ENCODE data around the gene ZNF749.
A peak's percentile ranks its signal among the peaks of the same experiment; 100 is the strongest.

Gene ZNF749

GRCh38 chr19:57406516-57407123 lies 28.5 kb upstream of the ZNF749 start:
- no peak overlapping the region for H3K4me3 ChIP-seq (ENCODE audit: low read depth, low read length)

DNA sequence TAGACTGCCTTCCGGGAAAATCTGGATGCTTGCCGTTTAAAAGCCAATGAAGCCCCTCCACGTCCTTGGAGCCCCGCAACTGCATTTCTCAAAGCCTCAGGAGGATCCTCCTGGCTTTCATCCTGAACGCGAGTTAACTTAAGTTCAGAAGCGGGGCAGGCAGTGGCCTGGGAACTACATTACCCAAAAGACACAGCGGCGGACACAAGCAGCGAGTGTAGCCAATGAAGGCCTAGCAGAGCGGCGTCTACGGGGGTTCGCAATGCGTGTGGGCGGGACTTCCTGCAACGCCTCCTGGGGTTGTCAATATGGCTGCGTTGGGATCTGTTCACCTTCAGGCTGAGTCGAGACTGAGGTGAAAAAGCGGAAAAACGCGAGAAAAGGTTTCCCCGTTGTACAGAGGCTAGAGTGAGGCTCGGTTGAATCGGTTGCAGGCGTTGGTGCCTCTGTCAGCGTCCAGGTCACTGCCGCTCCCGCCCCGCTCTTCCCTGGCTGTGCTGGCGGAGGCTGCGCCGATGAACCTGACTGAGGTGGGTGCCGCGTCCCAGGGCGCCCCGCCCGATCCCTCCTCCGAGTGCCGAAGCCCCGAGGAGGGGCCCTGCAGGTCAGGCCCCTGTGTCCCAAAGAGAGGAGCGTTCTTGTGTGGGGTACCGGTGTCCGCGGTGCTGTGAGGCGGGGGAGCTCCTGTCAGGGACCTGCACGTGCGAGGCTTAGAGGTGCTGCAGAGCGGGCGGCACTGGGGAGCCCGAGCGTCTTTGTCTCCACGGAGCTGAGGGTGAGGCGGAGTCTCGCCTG lies 24.1 kb upstream of the ZNF749 start, which contains the start of gene ZNF17:
Gene ZNF17 (plus strand): TSS at position 285 of the 795 bp plus-strand sequence. CDS start 2,455 bp downstream, outside the sequence.
- TF ChIP-seq CTCF (IDR thresholded peaks at IDR 0.05; ENCODE audit: borderline replicate concordance, insufficient read depth, low read depth, low read length) = no peak

More at GRCh38 chr19:57406516-57407123, 28.5 kb upstream of the ZNF749 start:
- peak; percentile 71 for TF ChIP-seq CTCF (IDR thresholded peaks at IDR 0.05; ENCODE audit: borderline replicate concordance, insufficient read depth, low read depth, low read length)

DNA sequence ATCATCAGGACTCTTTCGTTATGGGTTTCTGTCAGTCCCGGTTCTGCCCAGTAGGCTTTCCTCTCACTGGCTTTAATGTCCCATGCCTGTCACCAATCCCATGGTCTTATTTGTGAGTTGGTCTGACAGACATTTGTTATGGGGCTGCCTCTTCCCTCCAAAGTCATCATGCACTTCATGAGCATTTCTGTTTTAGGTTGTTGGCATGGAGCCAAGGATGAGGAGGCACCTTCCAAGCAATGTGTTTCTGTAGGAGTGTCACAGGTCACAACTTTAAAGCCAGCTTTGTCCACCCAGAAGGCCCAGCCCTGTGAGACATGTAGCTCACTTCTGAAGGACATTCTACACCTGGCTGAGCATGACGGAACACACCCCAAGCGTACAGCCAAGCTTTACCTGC lies 15.7 kb upstream of the ZNF749 start:
- TF ChIP-seq CTCF (IDR thresholded peaks at IDR 0.05; ENCODE audit: borderline replicate concordance, insufficient read depth, low read depth, low read length) = no peak

More for the DNA sequence above, 24.1 kb upstream of the ZNF749 start, which contains the start of gene ZNF17:
- H3K4me3 ChIP-seq (ENCODE audit: low read depth, low read length) = peak within 1 kb of the TSS; percentile 71

GRCh38 chr19:57421037-57421436 lies 14.1 kb upstream of the ZNF749 start:
- no peak overlapping the region for H3K4me3 ChIP-seq (ENCODE audit: low read depth, low read length)
- no peak for TF ChIP-seq CTCF (IDR thresholded peaks at IDR 0.05; ENCODE audit: borderline replicate concordance, insufficient read depth, low read depth, low read length)

More for the DNA sequence above, 15.7 kb upstream of the ZNF749 start:
- no peak overlapping the region for H3K4me3 ChIP-seq (ENCODE audit: low read depth, low read length)

DNA sequence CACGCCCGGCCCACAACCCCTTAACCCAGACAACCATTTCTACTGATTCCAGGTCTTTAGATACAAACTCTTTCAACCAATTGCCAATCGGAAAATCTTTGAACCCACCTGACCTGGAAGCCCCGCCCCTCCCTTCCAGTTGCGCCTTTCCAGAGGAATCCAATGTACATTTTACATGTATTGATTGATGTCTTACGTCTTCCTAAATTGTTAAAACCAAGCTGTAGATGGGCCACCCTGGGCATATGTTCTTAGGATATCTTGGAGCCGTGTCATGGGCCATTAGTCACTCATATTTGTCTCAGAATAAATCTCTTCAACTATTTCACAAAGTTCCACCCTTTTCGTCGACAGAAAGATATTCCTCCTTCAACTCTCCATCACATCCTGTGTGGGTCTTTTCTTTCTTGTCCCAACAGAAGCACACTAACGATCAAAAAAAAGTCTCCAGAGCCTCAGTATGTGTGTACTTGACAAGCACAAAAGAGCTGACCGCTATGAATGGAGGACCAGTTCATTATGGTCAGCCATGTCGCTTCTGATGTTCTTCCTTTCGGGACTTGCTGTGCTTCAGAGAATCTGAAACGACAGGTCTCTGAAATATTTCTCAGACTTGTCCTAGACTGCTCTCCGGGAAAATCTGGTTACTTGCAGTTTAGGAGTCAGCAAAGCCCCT lies 601 bp upstream of the ZNF749 start:
- peak overlapping the region; percentile 87 for H3K4me3 ChIP-seq (ENCODE audit: low read depth, low read length)

GRCh38 chr19:57436417-57436816 lies 1.3 kb downstream of the ZNF749 start:
- H3K4me3 ChIP-seq (ENCODE audit: low read depth, low read length) = no peak overlapping the region
- TF ChIP-seq CTCF (IDR thresholded peaks at IDR 0.05; ENCODE audit: borderline replicate concordance, insufficient read depth, low read depth, low read length) = no peak

More for the DNA sequence above, 601 bp upstream of the ZNF749 start:
- no peak for TF ChIP-seq CTCF (IDR thresholded peaks at IDR 0.05; ENCODE audit: borderline replicate concordance, insufficient read depth, low read depth, low read length)
